ENCODE results near the gene SALL3. TPM values are rescaled to one million over a fixed set of nuclear protein-coding genes. Genes with fewer than 3 reads are reported as not detected.

Gene SALL3
- total and polyA plus RNA-seq, 2 of the 13 experiments (the other 11 are each of a cell fraction or from before 2014, with no cell fraction given): not detected

DNA sequence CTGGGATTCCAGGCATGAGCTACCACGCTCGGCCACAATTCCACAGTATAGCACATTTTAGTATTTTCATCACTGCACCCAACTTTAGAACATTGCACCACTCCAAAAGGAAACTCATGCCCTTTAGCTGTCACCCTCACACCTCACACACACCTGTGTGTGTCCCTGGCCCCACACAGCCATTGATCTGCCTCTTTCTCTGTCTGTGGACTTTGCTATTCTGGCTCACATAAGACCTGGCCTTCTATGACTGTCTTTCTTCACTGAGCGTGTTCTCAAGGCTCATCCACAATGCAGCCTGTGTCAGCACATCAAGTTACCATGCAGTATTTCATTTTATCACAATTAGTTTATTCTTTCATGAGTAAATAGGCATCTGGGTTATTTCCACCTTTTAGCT is 69.9 kb downstream of the SALL3 start (continued):
- no peak for TF ChIP-seq ZNF839 (CRISPR knock-in tag; IDR thresholded peaks at IDR 0.05; ENCODE audit: borderline replicate concordance)
- TF ChIP-seq POGK (CRISPR knock-in tag; conservative IDR thresholded peaks at IDR 0.05): no peak
- no peak for TF ChIP-seq SIX1 (CRISPR knock-in tag; IDR thresholded peaks at IDR 0.05; ENCODE audit: borderline replicate concordance)
- no peak for TF ChIP-seq THRA (CRISPR knock-in tag; IDR thresholded peaks at IDR 0.05; ENCODE audit: borderline replicate concordance)
- no peak for TF ChIP-seq PHF5A (CRISPR knock-in tag; IDR thresholded peaks at IDR 0.05; ENCODE audit: low read depth, unreplicated experiment)
- no peak for TF ChIP-seq MED8 (CRISPR knock-in tag; IDR thresholded peaks at IDR 0.05; ENCODE audit: insufficient replicate concordance)

Other genes with a start within 250 kb of the SALL3 start
- gene ATP9B, start 89.6 kb downstream of the SALL3 start, total RNA-seq (2016; rRNA removed; fragmentation: Illumina TruSeq; extraction: Trizol): 4.3 and 10.8 TPM in 2 replicates
- 10.7 and 11.3 TPM in 2 replicates for gene ATP9B, start 89.6 kb downstream of the SALL3 start, polyA plus RNA-seq (2011; rRNA removed)